CD4-positive, alpha-beta T cell treated with Interleukin-17A for 4 hours (primary cell): ENCODE measurements around the gene CDR2.

Experiments
- DNase-seq: peaks from one replicate; pipeline ENCODE4 v3.0.0-alpha.2; 2020; ENCODE audit warnings: mixed read lengths

Gene CDR2

DNA sequence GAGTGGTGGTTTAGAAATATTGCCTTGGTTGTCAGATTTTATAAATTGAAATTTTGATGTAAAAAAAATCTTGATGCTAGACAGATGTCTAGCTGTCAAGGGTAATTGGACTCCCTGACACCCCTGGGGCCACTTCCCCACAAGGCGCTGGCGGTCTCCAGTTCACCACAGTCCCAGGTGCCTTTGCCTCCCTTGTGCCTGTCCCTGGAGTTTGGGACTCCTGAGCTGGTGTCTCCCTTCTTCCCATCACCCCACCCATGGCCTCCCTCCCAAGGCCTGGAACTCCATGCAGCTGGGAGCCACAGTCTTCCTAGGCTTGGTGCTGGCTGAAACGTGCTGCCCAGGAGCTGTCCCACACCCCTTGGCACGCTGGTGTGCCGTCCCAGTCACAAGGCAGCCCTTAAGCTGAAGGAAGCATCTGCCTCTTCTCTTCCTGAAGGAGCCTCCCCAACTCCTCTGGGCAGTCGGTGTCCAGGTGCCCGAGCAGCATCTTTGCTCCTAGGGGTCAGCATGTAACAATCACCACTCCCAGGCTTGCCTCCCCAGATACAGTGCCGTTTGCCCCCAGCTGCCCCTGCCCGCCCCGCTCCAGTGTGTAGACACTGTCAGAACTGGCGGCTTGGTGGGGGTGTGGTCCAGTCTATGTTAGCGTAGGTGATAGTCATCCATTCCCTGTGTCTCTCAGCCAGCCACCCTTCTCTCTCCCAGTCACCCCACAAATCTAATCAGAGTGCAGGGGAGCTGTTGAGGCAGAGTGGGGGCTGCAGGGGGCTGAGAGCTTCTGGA, 51.1 kb downstream of the CDR2 start:
- DNase-seq, result no peak

DNA sequence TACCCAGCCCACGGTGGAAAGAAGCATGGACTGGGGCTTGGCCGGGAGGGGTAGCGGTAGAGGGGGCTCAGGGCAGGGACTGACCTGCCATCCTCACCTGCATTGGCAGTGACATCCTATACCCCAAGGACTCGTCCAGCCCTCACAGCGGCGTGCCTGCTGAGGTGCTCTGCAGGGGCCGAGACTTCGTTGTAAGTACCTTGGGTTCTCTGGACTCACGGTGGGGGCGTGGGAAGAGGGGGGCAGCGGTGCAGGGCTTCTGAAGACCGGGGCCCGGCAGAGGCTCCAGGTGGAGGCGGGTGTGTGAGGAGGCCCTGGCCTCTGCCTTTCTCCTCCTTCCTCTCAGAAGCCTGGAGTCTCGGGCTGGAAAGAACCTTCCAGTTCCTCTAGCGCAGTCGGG, 51.7 kb downstream of the CDR2 start:
- no peak for DNase-seq

DNA sequence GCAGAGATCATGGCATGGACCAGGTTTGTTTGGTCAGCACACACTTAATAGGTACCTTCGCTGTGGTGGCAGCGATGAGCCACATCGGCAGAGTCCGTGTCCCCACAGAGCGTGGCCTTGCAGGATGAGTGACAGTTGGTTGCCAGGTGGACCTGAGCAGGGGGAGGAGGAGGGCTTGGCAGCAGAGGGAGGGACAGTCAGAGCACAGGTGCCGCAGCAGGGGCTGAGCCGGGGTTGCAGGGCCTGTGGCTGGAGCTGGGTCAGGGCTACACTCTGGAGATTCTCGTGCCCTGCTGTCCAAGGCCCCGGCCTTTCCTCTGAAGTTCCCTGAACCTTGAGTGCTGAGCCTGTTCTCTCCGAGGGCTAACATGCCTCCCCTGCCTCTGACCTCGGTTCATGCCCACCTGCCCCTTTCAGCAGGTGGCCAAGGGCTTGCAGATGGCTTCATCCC, 52.4 kb downstream of the CDR2 start:
- no peak for DNase-seq

DNA sequence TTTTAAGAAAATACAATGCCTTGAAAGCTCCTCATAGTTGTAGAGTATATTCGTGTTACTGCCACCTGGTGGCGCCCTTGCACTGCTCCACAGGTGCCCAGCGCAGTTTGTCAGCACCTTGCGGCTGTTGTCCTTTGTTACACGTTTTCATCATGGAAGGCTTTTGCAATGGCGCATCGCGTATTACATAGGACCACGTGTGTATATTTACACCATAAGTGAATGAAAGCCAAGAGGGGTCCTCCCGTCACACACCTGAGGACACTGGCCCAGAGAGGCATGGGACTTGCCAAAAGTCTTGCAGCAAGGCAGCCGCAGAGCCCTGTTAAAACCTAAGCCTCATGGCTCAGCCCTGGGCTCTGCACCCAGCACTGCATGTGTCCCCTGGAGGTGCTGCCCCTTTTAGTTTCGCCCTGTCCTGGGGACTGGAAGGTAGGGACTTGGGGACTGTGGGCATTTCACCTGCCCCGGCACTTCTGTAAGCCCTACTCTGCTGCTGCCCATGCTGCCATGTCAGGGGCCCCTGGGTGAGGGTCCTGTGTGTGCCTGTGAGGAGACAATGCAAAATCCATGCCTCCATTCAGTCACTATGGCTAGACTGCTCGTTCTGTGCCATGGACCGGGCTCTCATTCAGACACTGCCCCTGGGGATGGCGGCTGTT, 52.9 kb downstream of the CDR2 start:
- peak; percentile 81 for DNase-seq

DNA sequence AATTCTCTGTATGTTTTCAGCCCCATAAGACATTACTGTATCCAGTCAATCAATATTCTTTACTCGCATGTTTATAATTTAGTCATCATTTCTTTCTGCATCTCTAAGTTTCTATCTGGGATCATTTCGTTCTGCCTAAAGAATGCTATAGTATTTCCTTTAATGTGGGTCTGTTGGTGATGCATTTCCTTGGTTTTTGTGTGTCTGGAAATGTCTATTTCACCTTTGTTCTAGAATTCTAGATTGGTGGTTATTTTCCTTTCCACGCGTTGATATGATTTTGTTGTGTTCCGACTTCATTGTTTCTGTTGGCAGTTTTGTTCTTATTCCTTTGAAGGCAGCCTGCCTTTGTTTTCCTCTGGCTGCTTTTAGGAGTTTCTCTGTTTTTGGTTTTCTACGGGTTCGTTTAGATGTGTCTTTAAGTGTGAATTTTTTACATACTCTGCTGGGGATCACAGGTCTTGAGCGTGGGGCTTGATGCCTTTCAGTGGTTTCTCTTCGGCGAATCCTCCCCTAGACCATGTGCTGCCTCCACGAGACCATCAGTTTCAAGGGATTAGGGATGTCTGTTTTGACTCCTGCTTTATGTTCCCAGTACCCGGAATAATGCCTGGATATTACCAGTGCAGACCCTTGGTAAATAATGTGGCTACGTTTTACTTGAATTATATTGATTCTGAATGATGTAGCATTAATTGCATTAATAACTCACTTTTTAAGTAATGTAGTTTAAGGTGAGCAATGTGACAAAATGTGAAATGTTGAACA, 53.7 kb downstream of the CDR2 start:
- no peak for DNase-seq

DNA sequence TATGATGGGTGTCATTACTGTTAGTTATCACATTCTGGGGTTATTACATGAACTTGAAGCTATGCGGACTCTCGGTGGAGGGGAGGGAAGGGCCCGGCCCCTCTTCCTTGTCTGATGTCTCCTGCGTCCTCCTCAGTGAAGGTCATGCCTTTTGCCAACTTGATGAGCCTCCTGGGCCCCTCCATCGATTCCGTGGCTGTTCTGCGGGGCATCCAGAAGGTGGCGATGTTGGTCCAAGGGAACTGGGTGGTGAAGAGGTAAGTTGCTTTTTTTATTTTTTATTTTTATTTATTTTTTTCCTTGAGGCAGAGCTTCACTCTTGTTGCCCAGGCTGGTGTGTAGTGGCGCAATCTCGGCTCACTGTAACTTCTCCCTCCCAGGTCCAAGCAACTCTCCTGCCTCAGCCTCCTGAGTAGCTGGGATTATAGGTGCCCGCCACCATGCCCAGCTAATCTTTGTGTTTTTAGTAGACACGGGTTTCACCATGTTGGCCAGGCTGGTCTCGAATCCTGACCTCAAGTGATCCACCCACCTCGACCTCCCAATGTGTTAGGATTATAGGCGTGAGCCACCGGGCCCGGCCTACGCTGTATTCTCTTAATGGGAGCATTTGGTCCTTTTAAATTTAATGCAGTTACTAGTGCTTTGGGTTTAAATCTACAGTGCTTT, 55.6 kb downstream of the CDR2 start:
- peak; percentile 72 for DNase-seq

DNA sequence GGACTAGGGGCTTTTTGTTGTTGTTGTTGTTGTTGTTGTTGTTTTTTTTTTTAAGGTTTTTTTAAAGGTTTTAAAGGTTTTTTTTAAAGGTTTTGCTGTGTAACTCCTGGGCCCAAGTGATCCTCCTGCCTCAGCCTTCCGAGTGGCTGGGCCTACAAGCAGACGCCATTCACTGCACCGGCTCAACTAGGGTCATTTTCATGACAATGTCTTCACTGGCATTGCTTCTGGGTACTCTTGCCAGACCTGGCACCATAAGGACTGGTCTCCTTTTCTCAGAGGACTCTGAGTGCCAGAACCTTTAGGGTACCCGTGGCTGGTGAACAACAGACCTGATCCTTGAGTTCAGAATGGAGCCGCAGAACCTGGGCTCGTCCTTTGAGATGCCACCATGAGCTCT, 56.8 kb downstream of the CDR2 start:
- no peak for DNase-seq

DNA sequence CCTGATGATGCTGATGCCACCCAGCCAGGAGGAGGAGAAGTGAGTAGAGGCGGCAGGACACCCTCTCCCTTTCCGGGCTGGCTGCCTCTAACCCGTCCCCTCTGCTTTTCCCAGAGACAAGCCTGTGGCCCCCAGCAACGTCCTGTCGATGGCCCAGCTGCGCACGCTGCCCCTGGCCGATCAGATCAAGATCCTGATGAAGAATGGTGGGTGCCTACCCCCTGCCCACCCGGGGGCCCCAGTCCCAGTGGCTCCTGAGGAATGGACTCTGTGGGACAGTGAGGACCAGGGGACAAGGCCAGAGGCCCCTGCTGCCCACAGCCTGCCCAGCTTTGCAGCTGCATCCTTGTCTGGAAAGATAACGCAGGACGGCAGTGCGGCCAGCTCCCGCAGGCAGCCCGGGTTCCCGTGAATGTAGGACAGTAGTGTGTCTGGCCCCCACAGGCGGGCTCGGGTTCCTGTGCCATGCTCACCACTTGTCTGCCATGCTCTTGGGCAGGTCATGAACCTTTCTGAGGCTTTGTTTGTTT, 57.4 kb downstream of the CDR2 start:
- no peak for DNase-seq

DNA sequence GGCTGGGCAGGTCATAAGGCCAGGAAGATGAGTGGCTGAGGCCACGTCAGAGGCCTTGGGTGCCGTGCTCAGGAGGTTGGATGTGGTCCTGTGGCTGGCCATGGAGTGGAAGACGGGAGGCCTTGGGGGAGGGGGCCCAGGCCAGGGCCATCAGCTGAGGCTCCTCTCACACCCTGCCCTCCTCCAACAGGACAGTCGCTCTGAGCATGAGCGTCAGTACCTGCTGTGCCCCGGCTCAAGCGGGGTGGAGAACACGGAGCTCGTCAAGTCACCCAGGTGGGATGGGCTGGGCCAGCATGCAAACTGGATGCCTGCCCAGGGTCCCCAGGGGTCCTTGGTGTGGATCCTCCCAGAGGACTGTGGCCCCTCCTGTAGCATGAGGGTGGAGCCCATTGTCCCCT, 58.0 kb downstream of the CDR2 start:
- DNase-seq, result no peak

DNA sequence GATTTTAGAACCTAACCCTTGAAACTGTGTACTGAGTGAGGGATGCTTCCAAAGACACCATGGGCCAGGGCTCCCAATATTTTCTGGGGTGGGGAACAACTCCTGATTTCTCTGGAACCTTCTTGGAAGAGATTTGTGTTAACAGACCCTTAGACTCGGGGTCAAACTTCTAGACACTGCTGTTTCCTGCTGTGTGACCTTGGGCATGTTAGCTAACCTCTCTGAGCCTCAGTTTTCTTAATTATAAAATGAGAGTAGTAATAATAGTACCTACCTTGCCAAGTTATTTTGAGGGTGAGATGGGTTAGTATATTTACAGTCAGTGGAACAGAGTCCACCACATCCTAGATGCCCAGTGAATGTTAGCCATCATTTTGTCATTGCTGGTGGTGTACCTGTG, 58.4 kb downstream of the CDR2 start:
- no peak for DNase-seq

DNA sequence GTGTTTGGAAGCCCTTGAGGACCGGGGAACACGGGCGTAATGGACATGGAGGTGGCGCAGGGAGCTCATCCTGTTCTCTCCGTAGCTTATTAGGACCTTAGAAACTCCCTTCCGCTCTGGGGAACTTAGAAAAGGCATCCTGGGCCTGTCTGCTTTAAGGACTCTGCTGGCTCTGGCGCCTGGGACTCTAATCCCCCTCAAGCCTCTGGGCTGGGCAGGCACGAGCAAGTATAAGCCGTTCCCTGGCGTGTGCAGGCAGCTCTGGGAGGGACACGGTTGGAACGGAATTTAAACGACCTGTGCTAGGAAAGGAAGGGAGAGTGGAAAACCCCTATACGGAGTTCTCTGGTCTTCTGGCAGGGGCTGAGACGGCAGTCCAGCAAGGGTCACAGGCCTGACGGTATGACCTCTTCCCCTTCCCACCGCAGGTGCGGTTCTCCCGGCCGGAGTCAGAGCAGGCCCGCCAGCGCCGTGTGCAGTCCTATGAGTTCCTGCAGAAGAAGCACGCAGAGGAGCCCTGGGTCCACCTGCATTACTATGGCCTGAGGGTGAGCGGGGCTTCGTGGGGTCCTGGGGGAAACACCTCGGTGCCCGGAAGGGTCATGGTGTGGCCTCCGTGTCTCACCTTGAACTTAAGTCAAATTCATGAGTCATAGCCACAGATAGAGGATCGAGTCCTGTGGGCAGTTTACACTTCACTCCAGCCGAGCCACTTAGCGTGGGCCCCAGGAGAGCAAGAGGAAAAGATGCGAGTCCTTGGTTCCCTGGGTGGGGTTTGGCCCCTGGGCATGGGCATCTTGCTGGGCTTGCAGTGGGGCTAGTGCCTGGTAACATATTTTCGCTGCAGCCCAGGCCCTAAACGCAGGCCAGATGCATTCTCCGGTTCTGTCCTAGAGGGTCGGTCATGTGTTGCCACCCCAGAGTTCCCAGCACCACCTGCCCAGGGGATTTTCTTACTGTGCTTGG, 59.5 kb downstream of the CDR2 start:
- no peak for DNase-seq

DNA sequence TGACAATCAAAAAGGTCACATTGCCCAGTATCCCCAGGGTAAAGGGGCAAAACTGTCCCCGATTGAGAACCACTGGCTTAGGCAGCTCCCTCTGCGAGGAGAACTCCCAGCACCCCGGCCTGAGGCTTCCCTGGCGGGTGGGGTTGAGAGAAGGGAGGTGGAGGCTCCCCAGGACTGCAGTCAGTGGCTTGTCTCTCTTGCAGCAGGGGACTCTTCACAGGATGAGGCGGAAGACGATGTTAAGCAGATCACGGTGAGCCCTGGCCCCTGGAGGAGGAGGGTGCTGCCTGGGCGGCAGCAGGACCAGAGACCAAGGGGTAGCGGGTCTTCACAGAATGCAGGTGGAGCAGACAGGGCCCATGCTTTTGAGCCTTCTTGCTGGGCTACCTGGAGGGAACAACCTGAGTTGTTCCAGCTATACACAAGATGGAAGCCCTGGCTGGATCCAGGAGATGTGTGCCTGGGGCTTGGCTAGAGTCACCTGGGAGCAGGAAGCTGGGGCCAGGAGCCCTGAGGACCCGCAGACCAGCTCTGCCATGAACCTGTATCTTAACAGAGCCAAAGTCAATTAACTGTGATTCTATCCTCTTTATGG, 60.4 kb downstream of the CDR2 start:
- DNase-seq, result no peak

DNA sequence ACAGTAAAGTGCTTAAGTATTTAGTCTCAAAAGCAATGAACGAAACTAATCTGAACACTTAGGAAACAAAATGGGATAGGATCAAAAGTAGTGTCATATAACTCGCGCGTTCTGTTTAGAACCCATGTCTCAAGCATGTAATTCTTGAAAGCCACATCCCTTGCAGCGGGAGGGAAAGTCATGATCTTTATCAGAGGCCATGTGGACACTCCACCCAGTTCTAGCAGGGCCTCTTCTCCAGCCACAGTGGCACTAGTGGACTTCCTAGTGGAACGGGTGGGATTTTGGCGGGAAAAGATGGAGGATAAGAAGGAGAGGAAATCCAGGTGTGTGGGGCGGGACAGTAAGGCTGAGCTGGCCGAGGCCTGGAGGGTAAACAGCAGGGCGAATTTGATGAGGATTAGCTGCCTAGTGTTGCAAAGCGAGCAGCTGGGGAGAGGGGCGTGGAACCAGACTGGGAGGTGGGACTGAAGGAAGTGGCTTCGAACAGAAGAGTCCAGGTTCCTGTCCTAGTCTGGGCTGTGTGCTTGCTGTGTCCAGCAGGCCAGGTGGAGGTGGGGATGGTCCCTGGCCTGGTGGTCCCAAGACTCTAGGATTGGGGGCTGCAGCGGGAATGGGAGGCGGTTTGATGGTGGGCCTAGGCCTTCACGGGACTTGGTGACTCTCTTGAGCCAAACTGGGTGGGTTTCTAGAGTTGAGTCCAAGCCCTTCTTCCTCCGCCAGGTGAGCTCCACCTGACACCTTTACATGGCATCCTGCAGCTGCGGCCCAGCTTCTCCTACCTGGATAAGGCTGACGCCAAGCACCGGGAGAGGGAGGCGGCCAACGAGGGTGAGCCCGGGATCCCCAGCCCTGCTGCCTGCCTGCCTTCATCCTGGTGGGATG, 61.3 kb downstream of the CDR2 start:
- DNase-seq, result no peak

DNA sequence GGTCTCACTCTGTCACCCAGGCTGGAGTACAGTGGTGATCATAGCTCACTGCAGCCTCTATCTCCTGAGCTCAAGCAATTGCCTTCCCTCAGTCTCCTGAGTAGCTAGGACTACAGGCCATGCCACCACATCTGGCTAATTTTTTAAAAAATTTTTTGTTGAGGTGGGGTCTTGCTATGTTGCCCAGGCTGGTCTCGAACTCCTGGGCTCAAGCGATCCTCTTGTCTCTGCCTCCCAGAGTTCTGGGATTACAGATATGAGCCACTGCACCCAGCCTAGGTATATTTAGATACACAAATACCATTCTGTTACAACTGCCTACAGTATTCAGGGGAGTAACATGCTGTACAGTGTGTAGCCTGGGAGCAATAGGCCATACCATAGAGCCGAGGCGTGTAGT, 62.9 kb downstream of the CDR2 start:
- DNase-seq, result no peak

DNA sequence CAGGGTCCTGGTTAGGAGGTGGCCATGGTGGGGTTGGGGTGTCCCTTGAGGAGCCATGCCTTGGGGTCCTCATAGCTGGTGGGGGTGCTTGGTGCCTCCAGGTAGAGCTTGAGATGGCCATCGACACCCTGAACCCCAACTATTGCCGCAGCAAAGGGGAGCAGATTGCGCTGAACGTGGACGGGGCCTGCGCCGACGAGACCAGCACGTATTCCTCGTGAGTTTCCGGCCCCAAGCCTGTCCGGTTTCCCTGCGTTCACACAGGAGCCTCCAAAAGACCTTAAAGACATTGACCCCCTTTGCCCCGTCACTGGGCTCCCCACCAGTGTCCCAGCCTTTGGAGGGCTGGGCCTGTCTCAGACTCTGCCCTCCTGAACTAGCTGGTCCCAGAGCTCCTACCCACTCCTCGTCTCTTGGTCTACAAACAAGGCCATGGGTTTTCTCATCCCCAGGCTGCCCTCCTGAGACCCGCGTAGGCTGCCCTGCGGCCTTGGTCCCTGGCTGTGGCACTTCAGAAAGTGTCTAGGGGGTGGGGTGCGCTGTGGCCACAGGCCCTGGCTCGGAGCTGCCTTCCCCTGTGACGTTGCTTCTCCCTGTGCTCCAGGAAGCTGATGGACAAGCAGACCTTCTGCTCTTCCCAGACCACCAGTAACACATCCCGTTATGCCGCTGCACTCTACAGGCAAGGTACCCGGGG, 65.4 kb downstream of the CDR2 start:
- no peak for DNase-seq

DNA sequence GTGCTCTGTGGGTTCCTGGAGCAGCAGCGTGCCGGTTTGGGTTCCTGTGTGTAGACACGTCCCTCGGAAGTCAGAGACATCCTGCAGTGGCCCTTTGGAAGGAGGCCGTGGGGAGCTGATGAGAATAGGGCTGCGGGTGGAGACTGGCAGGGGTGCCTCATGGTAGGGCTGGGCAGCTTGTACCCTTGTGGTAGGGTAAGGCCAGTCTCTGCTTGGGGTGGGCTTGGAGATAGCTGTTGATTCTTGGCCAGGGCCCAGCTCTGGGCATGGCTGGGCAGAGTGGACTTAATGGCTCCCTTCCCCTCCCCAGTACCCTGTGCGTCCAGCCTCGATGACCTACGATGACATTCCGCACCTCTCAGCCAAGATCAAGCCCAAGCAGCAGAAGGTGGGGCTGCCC, 66.6 kb downstream of the CDR2 start:
- DNase-seq, result no peak

DNA sequence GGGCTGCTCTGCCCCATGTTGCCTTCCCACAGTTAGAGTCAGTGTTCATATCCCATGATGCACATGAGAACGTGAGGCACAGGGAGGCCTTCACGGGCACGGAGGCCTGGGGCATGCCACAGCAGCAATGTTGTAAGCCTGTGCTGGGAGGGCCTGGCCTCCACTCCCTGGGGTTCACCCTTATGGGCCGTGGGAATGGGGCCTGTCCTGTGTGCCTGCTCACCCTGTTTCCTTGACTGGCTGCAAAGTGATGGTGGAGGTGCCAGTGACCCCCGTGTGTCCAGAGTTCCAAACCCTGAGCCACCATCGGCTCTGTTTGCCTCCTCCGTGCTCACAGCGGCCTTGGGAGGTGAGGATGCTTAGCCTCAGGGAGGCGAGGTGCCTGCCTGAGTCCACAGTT, 67.6 kb downstream of the CDR2 start:
- no peak for DNase-seq

DNA sequence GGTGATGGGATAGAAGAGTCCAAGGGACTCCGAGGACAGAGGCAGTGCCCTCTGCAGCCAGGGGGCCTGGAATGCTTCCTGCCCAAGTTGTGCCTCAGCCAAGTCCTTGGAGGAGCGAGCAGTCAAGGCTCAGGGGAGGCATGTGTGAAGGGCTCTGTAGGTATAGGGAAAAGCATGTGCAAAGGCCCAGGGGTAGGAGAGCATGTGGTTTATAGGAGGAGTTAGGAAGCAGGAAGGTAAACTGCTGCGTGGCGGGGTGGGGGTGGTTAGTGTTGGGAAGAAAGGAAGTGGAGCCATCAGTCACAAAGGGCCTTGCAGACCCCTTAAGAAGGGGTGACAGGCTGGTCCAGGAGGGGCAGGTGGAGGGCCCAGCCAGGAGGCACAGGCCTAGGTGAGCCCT, 70.0 kb downstream of the CDR2 start:
- no peak for DNase-seq

DNA sequence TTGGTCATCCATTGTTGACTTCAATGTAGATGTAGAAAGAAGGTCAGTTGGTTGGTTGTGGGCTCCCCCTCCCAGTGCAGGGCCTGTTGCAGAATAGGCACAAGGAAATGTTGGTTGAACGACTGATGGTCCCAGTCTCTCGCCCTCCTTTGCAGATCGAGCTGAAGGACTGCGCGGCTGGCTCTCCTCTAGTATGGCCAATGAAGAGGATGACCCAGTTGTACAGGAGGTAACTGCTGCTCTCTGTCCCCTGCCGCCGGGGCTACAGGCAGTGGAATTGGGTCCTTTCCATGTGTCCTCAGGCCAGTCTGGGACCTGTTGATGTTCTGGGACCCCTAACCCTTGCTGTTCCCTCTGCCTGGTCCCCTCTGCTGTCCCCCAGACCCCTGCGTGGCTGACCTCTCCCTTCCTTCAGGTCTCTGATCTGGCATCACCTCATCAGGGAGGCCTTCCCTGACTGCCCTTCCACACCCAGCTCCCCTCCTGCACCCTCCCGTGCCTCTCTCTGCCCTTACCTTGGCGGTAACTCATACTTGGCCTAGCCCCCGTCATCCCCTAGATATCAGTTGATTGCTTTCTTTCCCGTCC, 71.5 kb downstream of the CDR2 start:
- no peak for DNase-seq
